Neural cell (in vitro differentiated cells): Measurements from ENCODE around the gene FOXL3. TPM values are rescaled to one million over a fixed set of nuclear protein-coding genes. Genes with fewer than 3 reads are reported as not detected.

Experiments
- H2AFZ ChIP-seq: fragments of 200-600, 300-800 bp; sonication (generic), shearing (Covaris generic); 2 replicates; pipeline ENCODE4 v1.6.0; 2014; ENCODE audit warnings: low read depth, mild to moderate bottlenecking, antibody characterized with exemption, low read length, moderate library complexity
- H3F3A ChIP-seq: fragments of 200-600 bp; shearing (Covaris generic); 2 replicates; pipeline ENCODE4 v1.6.1; 2016; ENCODE audit warnings: mild to moderate bottlenecking, moderate library complexity, mixed read lengths, antibody characterized with exemption, low read length; ENCODE audit not compliant: insufficient read depth, poor library complexity, severe bottlenecking
- H3K27ac ChIP-seq: fragments of 200-600, 300-800 bp; sonication (generic), shearing (Covaris generic); 2 replicates; pipeline ENCODE4 v1.5.1; 2014; ENCODE audit warnings: mild to moderate bottlenecking, low read length, moderate library complexity
- H3K27me3 ChIP-seq: fragments of 300-800, 200-600 bp; sonication (generic), shearing (Covaris generic); 2 replicates; pipeline ENCODE4 v1.6.0; 2014; ENCODE audit warnings: mild to moderate bottlenecking, low read depth, low read length, moderate library complexity; ENCODE audit not compliant: insufficient read depth
- H3K36me3 ChIP-seq: fragments of 300-800, 200-600 bp; sonication (generic), shearing (Covaris generic); 2 replicates; pipeline ENCODE4 v1.5.1; 2014; ENCODE audit warnings: mild to moderate bottlenecking, antibody characterized with exemption, low read length, moderate library complexity; ENCODE audit not compliant: insufficient read depth
- H3K4me2 ChIP-seq: fragments of 300-800, 200-600 bp; sonication (generic), shearing (Covaris generic); 2 replicates; pipeline ENCODE4 v1.6.0; 2014; ENCODE audit warnings: mild to moderate bottlenecking, low read length
- H3K4me3 ChIP-seq: fragments of 300-800, 200-600 bp; sonication (generic), shearing (Covaris generic); 2 replicates; pipeline ENCODE4 v1.5.1; 2014; ENCODE audit warnings: mild to moderate bottlenecking, low read length, moderate library complexity
- H3K79me2 ChIP-seq: fragments of 200-600 bp; shearing (Covaris generic); replicated peaks from 2 replicates; pipeline ENCODE4 v1.6.0; 2014; ENCODE audit warnings: mild to moderate bottlenecking, low read length, moderate library complexity; ENCODE audit not compliant: insufficient read depth
- H3K9ac ChIP-seq: fragments of 300-800, 200-600 bp; sonication (generic), shearing (Covaris generic); 2 replicates; pipeline ENCODE4 v1.6.1; 2016; ENCODE audit warnings: mild to moderate bottlenecking, low read length, mixed read lengths
- H3K9me2 ChIP-seq: fragments of 200-600 bp; shearing (Covaris generic); 2 replicates; pipeline ENCODE4 v1.6.1; 2016; ENCODE audit warnings: mild to moderate bottlenecking, low read length, mixed read lengths; ENCODE audit not compliant: insufficient read depth
- H3K9me3 ChIP-seq: fragments of 200-600, 300-800 bp; sonication (generic), shearing (Covaris generic); 2 replicates; pipeline ENCODE4 v1.6.1; 2016; ENCODE audit warnings: mild to moderate bottlenecking, mixed run types, low read length, moderate library complexity, mixed read lengths
- H4K20me1 ChIP-seq: fragments of 200-600 bp; shearing (Covaris generic); 2 replicates; pipeline ENCODE4 v1.6.1; 2016; ENCODE audit warnings: mild to moderate bottlenecking, mixed run types; ENCODE audit not compliant: insufficient read depth
- CTCF ChIP-seq: fragments of 450-650 bp; IDR thresholded peaks from 2 replicates; pipeline ENCODE4 v1.5.1; 2014; ENCODE audit warnings: antibody characterized with exemption, mild to moderate bottlenecking, moderate library complexity; ENCODE audit not compliant: poor library complexity, severe bottlenecking
- EP300 ChIP-seq: fragments of 450-650 bp; conservative IDR thresholded peaks from 2 replicates; pipeline ENCODE4 v1.6.1; 2014; ENCODE audit warnings: antibody characterized with exemption, mild to moderate bottlenecking, moderate library complexity; ENCODE audit not compliant: poor library complexity, severe bottlenecking
- EZH2 ChIP-seq: fragments of 200-600, 300-800 bp; shearing (Covaris generic), sonication (generic); IDR thresholded peaks from 2 replicates; pipeline ENCODE4 v1.6.1; 2014; ENCODE audit warnings: antibody characterized with exemption, low read length, borderline replicate concordance, mild to moderate bottlenecking; ENCODE audit not compliant: insufficient read depth, poor library complexity, severe bottlenecking
- MXI1 ChIP-seq: fragments of 450-650 bp; conservative IDR thresholded peaks from 2 replicates; pipeline ENCODE4 v1.6.1; 2014; ENCODE audit warnings: antibody characterized with exemption, mild to moderate bottlenecking; ENCODE audit not compliant: poor library complexity, severe bottlenecking
- POLR2AphosphoS5 ChIP-seq: IDR thresholded peaks from 2 replicates; pipeline ENCODE4 v1.6.1; 2012
- RAD21 ChIP-seq: fragments of 450-650 bp; conservative IDR thresholded peaks from 2 replicates; pipeline ENCODE4 v1.6.1; 2014; ENCODE audit warnings: antibody characterized with exemption, mild to moderate bottlenecking, moderate library complexity
- REST ChIP-seq: IDR thresholded peaks from 2 replicates; pipeline ENCODE4 v1.6.1; 2012; ENCODE audit warnings: borderline replicate concordance
- SMC3 ChIP-seq: fragments of 450-650 bp; conservative IDR thresholded peaks from 2 replicates; pipeline ENCODE4 v1.6.1; 2014; ENCODE audit warnings: antibody characterized with exemption, mild to moderate bottlenecking, moderate library complexity; ENCODE audit not compliant: poor library complexity
- TAF1 ChIP-seq: IDR thresholded peaks from 2 replicates; pipeline ENCODE4 v1.6.1; 2012; ENCODE audit warnings: low read depth
- polyA plus RNA-seq: library from polyadenylated mRNA; depleted of rRNA; stranded (reverse); fragments of >200 nt; gene quantifications from 2 replicates; pipeline ENCODE4 v1.2.3, GENCODE V29; 2014

FOXL3 gene
- polyA plus RNA-seq, 1 donor from 2014 or later: not detected

- peaks cover 5% of the 10 kb centered on the region for H3K9me3 ChIP-seq
- no peaks in the 10 kb centered on the region for H3K79me2 ChIP-seq
- H3K4me2 ChIP-seq: no peak overlapping the region
- H3K27ac ChIP-seq: no peak overlapping the region
- H4K20me1 ChIP-seq: no peaks in the 10 kb centered on the region
- TF ChIP-seq TAF1: no peak
- TF ChIP-seq CTCF: peak; percentile 24
- no peak overlapping the region for H3K4me3 ChIP-seq
- peaks cover 3% of the 10 kb centered on the region for H3K36me3 ChIP-seq
- H3K9ac ChIP-seq: no peak overlapping the region
- H3K27me3 ChIP-seq: no peaks in the 10 kb centered on the region
- no peaks in the 10 kb centered on the region for H3F3A ChIP-seq
- H2AFZ ChIP-seq: no peak overlapping the region
- H3K9me2 ChIP-seq: no peaks in the 10 kb centered on the region
Observed at GRCh38 chr7:266851-267840, 22.8 kb upstream of the FOXL3 start.

GRCh38 chr7:268991-269390, 21.0 kb upstream of the FOXL3 start:
- Histone ChIP-seq H3K36me3 (no peaks in the 10 kb centered on the region), H3K9me3 (peaks cover 11% of the 10 kb centered on the region), H3K79me2 (no peaks in the 10 kb centered on the region), H3K9ac (no peak overlapping the region), H4K20me1 (no peaks in the 10 kb centered on the region), H3K27me3 (no peaks in the 10 kb centered on the region), H3K9me2 (no peaks in the 10 kb centered on the region), H2AFZ (no peak overlapping the region), H3F3A (no peaks in the 10 kb centered on the region), H3K27ac (no peak overlapping the region), H3K4me2 (no peak overlapping the region), H3K4me3 (no peak overlapping the region)
- TF ChIP-seq TAF1 (no peak), RAD21 (no peak), REST (no peak), MXI1 (no peak), POLR2AphosphoS5 (no peak), EZH2 (no peak), CTCF (no peak), SMC3 (no peak), EP300 (no peak)
